GM10847 (cell line): ENCODE measurements around the gene TPST1.

Source experiments
- POLR2A ChIP-seq: IDR thresholded peaks from 2 replicates; pipeline ENCODE4 v1.6.1; 2011; ENCODE audit not compliant: insufficient read length; ENCODE audit errors: extremely low read depth

TPST1 gene

GRCh38 chr7:66221442-66221841, 16.3 kb downstream of the TPST1 start:
- TF ChIP-seq POLR2A, result no peak

- no peak for TF ChIP-seq POLR2A
Measured at GRCh38 chr7:66227808-66228207, 22.7 kb downstream of the TPST1 start.

DNA sequence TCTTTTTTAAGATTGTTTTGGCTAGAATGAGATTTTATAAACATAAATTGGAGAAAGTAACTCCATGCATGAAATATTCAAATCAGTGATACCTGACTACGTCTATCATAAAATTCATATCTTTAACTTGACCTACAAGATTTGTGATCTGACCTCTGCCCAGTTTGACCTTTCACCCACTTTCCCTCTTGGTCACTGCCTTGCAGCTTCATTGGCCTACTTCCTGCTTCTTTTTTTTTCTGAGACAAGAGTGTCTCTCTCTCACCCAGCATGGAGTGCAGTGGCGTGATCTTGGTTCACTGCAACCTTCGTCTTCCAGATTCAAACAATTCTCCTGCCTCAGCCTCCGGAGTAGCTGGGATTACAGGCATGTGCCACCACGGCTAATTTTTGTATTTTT, 28.5 kb downstream of the TPST1 start:
- no peak for TF ChIP-seq POLR2A

- TF ChIP-seq POLR2A, result no peak
Measured at GRCh38 chr7:66236713-66237303, 31.7 kb downstream of the TPST1 start.

DNA sequence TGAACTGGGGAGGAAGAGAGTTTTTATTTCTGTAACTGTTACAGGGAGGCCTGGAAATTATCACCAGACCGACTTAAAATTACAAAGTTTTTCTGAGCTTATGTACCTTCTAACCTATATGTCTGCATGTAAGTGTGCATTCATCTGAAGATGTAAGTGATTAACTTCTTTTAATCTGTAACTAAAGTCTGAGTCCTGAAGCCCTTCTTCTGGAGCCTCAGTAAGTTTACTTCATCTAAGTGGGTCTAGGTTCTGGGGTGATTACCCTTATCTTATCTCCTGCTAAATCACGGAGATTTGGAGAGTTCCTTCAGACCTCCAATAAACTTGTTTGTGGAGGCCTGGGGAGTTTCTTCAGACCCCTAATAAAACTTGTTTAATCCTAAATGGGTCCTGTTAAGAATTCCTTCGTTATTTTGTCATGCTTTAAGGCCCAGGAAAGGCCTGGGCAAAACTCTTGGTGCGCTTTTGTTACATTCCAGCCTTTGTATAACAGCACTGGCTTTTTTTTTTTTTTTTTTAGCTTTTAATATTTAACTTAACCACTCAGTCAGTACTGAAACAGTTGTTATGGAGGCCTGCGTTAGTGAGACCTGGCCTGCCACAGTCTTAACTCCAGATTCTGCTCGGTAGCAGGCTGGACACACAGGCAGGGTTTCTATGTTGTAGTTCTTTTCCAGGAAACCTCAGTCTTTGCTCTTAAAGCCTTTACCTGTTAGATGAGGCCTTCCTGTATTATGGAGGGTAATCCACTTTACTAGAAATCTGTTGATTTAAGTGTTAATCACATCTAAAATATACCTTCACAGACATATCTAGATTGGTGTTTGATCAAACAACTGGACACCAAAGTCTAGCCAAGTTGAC, 33.0 kb downstream of the TPST1 start:
- TF ChIP-seq POLR2A, result no peak

GRCh38 chr7:66238773-66239466, 33.8 kb downstream of the TPST1 start:
- no peak for TF ChIP-seq POLR2A

DNA sequence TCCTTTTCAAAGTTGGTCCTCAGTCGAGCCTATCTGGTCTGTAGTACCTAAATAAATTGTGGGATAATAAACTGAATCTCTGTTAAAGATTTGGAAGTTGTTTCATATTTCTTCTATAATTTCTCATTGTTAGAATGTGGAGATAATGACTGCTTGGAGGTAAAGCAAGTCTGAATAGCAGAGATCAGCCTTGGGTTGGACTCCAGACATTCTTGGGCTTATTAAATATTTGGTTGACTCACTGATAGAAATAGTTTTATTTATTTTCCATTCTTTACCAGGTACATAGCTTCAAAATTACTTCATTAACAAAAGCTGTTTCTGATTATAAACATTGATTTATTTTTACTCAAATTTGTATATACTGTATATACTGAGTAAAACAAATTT, 34.3 kb downstream of the TPST1 start:
- no peak for TF ChIP-seq POLR2A

DNA sequence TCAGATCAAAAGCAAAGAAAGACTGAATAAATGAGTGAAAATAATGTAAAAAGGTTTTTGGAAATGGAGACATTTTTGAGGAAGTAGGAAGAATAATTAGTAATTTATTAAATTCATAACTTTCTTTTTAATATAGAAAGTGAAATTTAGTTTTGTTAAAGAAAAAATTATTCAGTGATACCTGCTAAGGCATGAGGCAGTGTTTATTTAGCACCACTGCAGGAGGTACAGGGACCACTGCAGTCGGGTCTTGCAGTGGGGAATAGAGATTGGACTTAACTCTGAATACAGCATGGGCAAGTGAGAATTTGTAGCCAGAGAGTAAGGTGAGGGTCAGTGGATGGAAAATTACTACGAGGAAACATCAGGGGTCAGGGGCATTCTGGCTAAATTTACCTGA, 39.9 kb downstream of the TPST1 start:
- TF ChIP-seq POLR2A, result no peak

DNA sequence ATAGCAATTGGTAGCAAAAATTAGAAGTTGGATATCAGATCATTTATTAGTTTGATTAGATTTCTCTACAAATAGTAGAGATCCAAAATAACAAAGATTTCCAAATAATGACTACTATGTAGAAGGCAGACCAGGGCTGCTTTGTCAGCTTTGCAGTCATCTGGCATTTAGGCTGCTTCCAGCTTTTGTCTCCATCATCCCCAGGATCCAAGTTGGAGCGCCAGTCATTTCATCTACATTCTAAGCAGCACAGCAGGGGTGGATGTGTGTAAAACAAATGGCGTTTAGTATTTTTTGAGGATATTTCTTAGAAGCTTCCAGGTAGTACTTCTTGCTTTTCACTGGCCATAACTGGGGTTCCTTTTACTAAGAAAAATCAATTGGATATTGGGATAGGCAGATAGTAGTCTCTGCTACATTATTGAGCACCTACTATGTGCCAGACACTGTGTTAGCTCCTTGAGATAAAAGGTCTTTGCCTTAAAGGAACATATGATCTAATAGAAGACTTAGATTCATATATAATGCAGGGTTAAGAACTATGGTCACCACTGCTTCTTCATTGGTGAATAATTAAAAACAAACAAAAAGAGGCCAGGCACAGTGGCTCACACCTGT, 41.5 kb downstream of the TPST1 start:
- no peak for TF ChIP-seq POLR2A

GRCh38 chr7:66247380-66248078, 42.4 kb downstream of the TPST1 start:
- TF ChIP-seq POLR2A, result no peak

DNA sequence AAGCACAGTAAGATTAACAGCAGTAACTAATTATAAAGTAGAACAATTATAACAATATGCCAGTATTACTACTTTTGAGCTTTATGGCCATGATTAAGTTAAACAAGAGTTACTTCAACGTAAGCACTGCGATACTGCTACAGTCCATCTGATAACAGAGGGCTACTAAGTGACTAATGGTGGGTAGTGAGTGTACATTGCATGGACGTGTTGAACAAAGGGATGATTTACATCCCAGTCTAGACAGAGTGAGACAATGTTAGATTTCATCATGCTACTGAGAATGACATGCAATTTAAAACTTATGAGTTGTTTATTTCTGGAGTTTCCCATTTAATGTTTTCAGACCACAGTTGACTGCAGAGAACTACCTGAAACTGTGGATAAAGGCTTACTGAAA, 45.6 kb downstream of the TPST1 start:
- no peak for TF ChIP-seq POLR2A

GRCh38 chr7:66255534-66256100, 50.5 kb downstream of the TPST1 start:
- no peak for TF ChIP-seq POLR2A

DNA sequence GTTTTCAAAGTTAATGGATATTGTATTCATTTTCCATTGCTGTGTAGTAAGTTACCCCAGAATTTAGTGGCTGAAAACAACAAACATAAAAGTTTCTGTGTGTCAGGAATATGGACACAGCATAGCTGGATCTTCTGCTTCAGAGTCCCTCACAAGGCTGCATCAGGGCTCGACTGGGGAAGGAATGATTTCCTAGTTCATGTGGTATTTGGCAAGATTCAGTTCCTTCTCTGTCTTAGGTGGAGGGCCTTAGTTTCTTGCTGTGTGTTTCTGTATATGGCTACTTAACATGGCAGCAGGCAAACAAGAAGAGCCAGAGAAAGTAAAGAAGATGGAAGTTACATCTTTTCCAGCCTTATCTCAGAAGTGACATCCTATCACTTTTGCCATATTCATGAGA, 51.1 kb downstream of the TPST1 start:
- no peak for TF ChIP-seq POLR2A

DNA sequence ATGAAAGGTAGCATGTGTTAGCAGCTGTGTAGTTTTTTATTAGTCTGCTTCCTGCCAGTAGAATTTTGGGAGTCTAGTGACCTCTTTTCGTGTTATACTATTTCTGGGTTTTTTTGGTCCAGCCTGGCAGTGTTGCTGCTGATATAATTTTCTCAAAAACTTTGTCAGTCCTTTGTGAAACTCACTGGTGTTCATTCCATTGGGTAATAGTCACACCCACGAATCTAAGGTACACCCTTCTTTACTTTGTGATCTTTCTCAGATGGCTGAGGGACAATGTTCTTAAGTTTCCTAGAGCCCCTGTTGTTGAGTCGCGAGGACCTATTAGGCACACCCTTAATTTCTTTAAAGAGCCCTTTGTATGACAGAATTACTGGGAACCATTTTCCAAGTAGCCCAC, 52.3 kb downstream of the TPST1 start:
- TF ChIP-seq POLR2A, result no peak

- no peak for TF ChIP-seq POLR2A
Measured at GRCh38 chr7:66258409-66258808, 53.3 kb downstream of the TPST1 start.

- TF ChIP-seq POLR2A, result no peak
Measured at GRCh38 chr7:66261941-66262340, 56.8 kb downstream of the TPST1 start.
